ENCODE results near the gene SVOPL.
A peak's percentile ranks its signal among the peaks of the same experiment; 100 is the strongest.

SVOPL gene

GRCh38 chr7:138622841-138623240 lies 78.3 kb downstream of the SVOPL start:
- H3K4me3 ChIP-seq (ENCODE audit: control insufficient read depth, low read depth, low read length), result no peak overlapping the region
- TF ChIP-seq, protein P1, sequence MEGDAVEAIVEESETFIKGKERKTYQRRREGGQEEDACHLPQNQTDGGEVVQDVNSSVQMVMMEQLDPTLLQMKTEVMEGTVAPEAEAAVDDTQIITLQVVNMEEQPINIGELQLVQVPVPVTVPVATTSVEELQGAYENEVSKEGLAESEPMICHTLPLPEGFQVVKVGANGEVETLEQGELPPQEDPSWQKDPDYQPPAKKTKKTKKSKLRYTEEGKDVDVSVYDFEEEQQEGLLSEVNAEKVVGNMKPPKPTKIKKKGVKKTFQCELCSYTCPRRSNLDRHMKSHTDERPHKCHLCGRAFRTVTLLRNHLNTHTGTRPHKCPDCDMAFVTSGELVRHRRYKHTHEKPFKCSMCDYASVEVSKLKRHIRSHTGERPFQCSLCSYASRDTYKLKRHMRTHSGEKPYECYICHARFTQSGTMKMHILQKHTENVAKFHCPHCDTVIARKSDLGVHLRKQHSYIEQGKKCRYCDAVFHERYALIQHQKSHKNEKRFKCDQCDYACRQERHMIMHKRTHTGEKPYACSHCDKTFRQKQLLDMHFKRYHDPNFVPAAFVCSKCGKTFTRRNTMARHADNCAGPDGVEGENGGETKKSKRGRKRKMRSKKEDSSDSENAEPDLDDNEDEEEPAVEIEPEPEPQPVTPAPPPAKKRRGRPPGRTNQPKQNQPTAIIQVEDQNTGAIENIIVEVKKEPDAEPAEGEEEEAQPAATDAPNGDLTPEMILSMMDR (conservative IDR thresholded peaks at IDR 0.05; ENCODE audit: control insufficient read depth, insufficient read depth, low read depth, low read length), result no peak
- DNase-seq (ENCODE audit: low read depth), result no peak

DNA sequence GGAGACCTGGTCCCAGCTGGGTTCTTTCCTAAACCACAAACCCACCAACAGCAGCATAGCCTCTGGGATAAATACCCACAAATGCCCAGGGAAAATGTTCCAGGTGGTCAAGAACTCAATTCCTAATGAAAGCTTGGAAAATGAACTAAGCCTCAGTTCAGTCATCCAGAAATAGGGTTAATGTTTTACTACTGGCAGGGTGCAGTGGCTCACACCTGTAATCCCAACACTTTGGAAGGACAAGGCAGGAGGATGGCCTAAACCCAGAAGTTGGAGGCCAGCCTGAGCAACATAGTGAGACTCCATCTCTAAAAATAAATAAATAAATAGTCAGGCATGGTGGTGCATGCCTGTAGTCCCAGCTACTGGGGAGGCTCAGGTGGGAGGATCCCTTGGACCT lies 82.2 kb downstream of the SVOPL start:
- no peak for DNase-seq (ENCODE audit: low read depth)
- H3K4me3 ChIP-seq (ENCODE audit: control insufficient read depth, low read depth, low read length), result no peak overlapping the region
- TF ChIP-seq, protein P1 (conservative IDR thresholded peaks at IDR 0.05; ENCODE audit: control insufficient read depth, insufficient read depth, low read depth, low read length), result no peak

DNA sequence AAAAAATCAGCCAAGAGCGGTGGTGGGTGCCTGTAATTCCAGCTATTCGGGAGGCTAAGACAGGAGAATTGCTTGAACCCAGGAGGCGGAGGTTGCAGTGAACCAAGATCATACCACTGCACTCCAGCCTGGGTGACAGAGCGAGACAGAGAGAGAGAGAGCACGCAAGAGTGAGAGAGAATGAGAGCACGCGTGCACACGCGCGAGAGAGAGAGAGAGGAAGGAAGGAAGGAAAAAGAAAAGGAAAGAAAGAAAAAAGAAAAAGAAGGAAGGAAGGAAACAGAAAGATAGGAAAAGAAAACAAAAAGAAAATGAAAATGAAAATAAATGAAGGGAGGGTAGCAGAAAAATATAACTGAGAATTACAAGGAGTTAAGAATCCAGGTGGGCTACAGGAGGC lies 82.7 kb downstream of the SVOPL start:
- no peak overlapping the region for H3K4me3 ChIP-seq (ENCODE audit: control insufficient read depth, low read depth, low read length)
- DNase-seq (ENCODE audit: low read depth), result no peak
- TF ChIP-seq, protein P1 (conservative IDR thresholded peaks at IDR 0.05; ENCODE audit: control insufficient read depth, insufficient read depth, low read depth, low read length), result no peak

DNA sequence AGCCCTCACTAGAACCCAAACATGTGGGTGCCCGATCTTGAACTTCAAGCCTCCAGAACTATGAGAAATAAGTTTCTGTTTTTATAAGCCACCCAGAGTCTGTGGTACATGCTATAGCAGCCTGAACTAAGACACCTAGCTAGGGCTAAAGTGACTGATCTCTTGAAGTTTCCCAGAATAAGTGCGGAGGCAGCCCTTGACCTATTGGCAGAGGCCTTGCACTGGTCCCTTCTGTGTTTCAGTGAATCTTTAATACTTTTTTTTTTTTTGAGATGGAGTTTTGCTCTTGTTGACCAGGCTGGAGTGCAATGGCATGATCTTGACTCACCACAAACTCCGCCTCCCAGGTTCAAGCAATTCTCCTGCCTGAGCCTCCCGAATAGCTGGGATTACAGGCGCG lies 85.1 kb downstream of the SVOPL start:
- DNase-seq (ENCODE audit: low read depth), result no peak
- no peak overlapping the region for H3K4me3 ChIP-seq (ENCODE audit: control insufficient read depth, low read depth, low read length)
- TF ChIP-seq, protein P1 (conservative IDR thresholded peaks at IDR 0.05; ENCODE audit: control insufficient read depth, insufficient read depth, low read depth, low read length), result no peak

- TF ChIP-seq, protein P1 (conservative IDR thresholded peaks at IDR 0.05; ENCODE audit: control insufficient read depth, insufficient read depth, low read depth, low read length), result no peak
- DNase-seq (ENCODE audit: low read depth), result no peak
- no peak overlapping the region for H3K4me3 ChIP-seq (ENCODE audit: control insufficient read depth, low read depth, low read length)
Observed at GRCh38 chr7:138613630-138614029, 87.5 kb downstream of the SVOPL start.

- TF ChIP-seq, protein P1 (conservative IDR thresholded peaks at IDR 0.05; ENCODE audit: control insufficient read depth, insufficient read depth, low read depth, low read length), result no peak
- no peak overlapping the region for H3K4me3 ChIP-seq (ENCODE audit: control insufficient read depth, low read depth, low read length)
- DNase-seq (ENCODE audit: low read depth), result no peak
Observed at GRCh38 chr7:138610671-138611170, 90.4 kb downstream of the SVOPL start.

GRCh38 chr7:138608275-138608674 lies 92.9 kb downstream of the SVOPL start:
- no peak overlapping the region for H3K4me3 ChIP-seq (ENCODE audit: control insufficient read depth, low read depth, low read length)
- TF ChIP-seq, protein P1 (conservative IDR thresholded peaks at IDR 0.05; ENCODE audit: control insufficient read depth, insufficient read depth, low read depth, low read length), result no peak
- DNase-seq (ENCODE audit: low read depth), result peak; percentile 15
